Stimulated activated naive CD8-positive, alpha-beta T cell treated with anti-CD3 and anti-CD28 coated beads, Interleukin-15, amount 100 ng/mL, for 72 hours (primary cell): ENCODE results near the gene SLMAP.

Source experiments
- ATAC-seq: fragments of 150-1000 bp; cut with Tn5 transposase; 2 replicates; pipeline ENCODE4 v1.10.0; 2021; ENCODE audit warnings: mild to moderate bottlenecking, moderate library complexity
- DNase-seq, 2 donors: peaks; one replicate each; pipeline ENCODE4 v3.0.0; 2021 to 2022
- H3K27ac Mint-ChIP-seq, 2 donors: one replicate each; pipeline ENCODE4 v1.8.0; 2022; ENCODE audit warnings: mild to moderate bottlenecking in 2 of 2, mixed read lengths in 2 of 2, moderate library complexity in 2 of 2
- H3K27me3 Mint-ChIP-seq: one replicate; pipeline ENCODE4 v1.8.0; 2022; ENCODE audit warnings: mixed read lengths
- H3K4me1 Mint-ChIP-seq: one replicate; pipeline ENCODE4 v1.8.0; 2022; ENCODE audit warnings: mild to moderate bottlenecking, mixed read lengths
- H3K4me3 Mint-ChIP-seq, 2 donors: one replicate each; pipeline ENCODE4 v1.8.0; 2022; ENCODE audit warnings: mild to moderate bottlenecking in 2 of 2, mixed read lengths in 2 of 2, moderate library complexity in 1 of 2
- H3K9me3 Mint-ChIP-seq, 2 donors: one replicate each; pipeline ENCODE4 v1.8.0; 2022; ENCODE audit warnings: mixed read lengths in 2 of 2

SLMAP gene

DNA sequence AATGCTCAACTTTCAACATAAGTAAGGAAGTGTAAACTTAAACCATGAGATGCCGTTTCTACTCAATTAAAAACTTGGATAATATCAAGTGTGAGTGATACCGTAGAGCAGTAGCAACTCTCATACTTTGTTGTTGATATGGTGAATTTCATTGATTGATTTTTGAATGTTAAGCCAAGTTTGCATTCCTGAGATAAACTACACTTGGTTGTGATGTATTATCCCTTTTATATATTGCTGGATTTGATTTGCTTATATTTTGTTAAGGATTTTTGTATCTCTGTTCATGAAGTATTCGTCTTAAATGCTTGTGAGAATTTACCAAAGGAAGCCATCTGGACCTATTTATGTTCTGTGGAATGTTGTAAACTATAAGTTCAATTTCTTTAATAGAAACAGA lies 21.7 kb downstream of the SLMAP start:
- H3K27ac Mint-ChIP-seq, result no peak overlapping the region
- DNase-seq, result no peak
- no peak for ATAC-seq
- no peak overlapping the region for H3K4me3 Mint-ChIP-seq
- H3K9me3 Mint-ChIP-seq, result no peaks in the 10 kb centered on the region
- no peaks in the 10 kb centered on the region for H3K27me3 Mint-ChIP-seq
- H3K4me1 Mint-ChIP-seq, result peaks cover 21% of the 10 kb centered on the region

DNA sequence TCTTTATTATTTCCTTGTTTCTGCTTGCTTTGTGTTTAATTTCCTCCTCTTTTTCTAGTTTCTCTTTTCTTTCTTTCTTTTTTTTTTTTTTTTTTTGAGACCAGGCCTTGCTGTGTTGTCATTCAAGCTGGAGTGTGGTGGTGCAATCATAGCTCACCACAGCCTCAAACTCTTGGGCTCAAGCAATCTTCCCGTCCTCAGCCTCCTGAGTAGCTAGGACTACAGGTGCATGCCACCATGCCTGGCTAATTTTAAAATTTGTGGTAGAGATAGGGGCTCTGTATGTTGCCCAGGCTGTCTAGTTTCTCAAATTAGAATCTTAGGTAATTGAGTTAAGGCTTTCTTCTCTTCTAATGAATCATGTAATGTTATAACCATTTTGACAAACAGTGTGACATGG lies 22.4 kb downstream of the SLMAP start:
- Mint-ChIP-seq H3K9me3 (no peaks in the 10 kb centered on the region), H3K4me1 (peaks cover 28% of the 10 kb centered on the region), H3K27me3 (no peaks in the 10 kb centered on the region), H3K4me3 (no peak overlapping the region), H3K27ac (peak overlapping the region in 1 of 2 donors; percentile 52)
- DNase-seq (no peak), ATAC-seq (no peak)

DNA sequence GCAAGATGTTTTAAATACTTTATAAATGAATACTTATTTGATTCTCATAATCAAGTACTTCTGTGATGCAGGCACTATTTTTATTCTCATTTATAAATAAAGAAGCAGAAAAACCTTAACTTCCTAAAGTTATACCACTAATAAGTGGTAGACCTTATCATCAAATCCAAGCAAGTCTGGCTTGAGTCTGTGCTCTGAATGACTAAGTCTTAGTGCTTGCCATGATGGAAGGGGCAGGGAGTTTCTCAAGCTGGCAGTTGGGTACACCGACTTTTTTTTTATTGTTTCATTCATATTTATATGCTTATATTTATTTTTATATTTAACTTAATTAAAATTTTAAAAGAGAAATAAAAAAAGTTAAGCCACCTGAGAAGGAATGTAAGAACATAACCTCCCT lies 23.6 kb downstream of the SLMAP start:
- no peaks in the 10 kb centered on the region for H3K27me3 Mint-ChIP-seq
- no peak overlapping the region for H3K27ac Mint-ChIP-seq
- no peak overlapping the region for H3K4me3 Mint-ChIP-seq
- H3K9me3 Mint-ChIP-seq, result no peaks in the 10 kb centered on the region
- no peak for ATAC-seq
- no peak for DNase-seq
- H3K4me1 Mint-ChIP-seq, result peaks cover 40% of the 10 kb centered on the region

DNA sequence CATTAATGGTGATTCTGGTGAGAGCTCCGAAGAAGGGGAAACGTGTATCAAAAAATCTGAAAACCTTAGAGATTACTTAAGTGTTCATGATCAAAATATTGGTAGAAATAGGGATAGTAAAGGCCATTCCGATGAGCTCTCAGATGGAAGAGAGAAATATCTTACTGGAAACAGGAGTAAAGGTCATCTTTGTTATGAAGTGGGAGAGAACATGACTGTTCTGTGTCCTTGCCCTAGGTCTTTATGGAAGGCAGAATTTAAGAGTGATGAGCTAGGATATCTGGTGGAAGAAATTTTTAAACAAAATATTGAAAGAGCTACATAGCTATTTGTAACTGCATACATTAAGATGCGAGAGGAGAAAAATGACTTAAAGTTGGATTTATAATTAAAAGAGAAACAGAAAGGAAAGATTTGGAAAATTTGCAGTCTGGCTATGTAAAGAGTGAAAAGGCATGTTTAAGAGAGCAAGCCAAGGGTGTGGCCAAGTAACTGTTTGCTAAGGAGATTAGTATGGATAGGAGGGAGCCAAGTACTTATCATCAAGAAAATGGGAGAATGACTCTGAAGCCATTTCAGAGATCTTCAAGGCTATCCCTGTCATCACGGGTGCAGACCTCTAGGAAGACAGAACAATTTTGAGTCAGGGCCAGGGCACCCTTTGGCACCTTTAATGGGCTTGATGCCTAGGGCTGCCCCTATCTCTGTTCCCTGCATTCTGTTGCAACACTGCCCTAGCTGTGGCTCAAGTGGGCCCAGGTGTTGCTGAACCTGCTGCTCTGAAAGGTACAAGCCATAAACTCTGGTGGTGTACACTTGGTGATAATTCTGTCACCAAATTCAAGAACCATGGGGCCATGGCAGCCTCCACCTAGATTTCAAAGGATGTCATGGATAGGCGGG lies 27.3 kb downstream of the SLMAP start:
- Mint-ChIP-seq H3K4me1 (peaks cover 32% of the 10 kb centered on the region), H3K27me3 (no peaks in the 10 kb centered on the region), H3K4me3 (no peak overlapping the region), H3K27ac (no peak overlapping the region), H3K9me3 (no peaks in the 10 kb centered on the region)
- ATAC-seq, result no peak
- DNase-seq, result no peak

DNA sequence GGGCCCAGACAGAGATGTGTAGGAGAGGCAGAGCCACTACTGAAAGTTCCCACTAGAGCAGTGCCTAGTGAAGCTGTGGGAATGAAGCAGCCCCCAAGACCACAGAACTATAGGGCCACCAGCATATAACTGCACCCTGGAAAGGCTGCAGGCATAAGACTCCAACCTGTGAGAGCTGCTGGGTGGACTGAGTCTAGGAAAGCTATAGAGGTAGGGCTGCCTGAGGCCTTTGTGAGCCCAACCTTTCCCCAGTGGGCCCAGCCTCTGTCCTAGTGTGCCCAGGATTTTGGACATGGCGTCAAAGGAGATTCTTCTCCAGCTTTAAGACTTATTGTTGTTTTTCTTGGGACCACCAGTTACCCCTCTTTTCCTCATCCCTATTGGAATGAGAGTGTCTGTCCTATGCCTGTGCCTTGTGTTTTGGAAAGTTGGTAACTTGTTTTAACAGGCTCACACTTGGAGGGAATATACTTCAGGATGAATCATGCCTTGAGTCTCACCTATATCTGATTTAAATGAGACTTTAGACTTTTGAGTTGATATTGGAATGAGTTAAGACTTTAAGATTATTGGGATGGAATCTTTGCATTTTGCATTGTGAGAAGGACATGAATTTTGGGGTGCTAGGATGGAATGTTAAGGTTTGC lies 28.1 kb downstream of the SLMAP start:
- no peak for DNase-seq
- Mint-ChIP-seq H3K4me1 (peaks cover 26% of the 10 kb centered on the region), H3K27me3 (no peaks in the 10 kb centered on the region), H3K4me3 (no peak overlapping the region), H3K27ac (no peak overlapping the region), H3K9me3 (no peaks in the 10 kb centered on the region)
- ATAC-seq, result no peak

DNA sequence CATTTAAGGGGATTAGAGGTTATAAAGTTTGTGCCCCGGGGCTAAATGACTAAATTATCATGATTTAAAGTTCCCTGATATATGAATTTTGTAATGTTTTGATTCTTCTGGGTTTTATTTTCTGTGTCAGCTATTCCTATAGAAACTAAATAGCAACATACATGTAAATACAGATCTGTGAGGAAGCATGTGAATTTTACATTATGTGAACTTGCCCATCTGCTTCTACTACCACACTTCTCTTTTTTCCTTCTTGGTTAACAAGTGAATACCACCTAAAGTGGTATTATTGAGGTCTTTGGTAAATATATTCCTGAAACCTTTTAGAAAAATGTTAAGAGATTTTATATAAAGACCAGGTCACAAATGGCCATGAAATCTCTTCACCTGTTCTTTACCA lies 29.3 kb downstream of the SLMAP start:
- Mint-ChIP-seq H3K4me3 (no peak overlapping the region), H3K4me1 (peaks cover 26% of the 10 kb centered on the region), H3K27ac (no peak overlapping the region), H3K9me3 (no peaks in the 10 kb centered on the region), H3K27me3 (no peaks in the 10 kb centered on the region)
- DNase-seq (no peak), ATAC-seq (no peak)

DNA sequence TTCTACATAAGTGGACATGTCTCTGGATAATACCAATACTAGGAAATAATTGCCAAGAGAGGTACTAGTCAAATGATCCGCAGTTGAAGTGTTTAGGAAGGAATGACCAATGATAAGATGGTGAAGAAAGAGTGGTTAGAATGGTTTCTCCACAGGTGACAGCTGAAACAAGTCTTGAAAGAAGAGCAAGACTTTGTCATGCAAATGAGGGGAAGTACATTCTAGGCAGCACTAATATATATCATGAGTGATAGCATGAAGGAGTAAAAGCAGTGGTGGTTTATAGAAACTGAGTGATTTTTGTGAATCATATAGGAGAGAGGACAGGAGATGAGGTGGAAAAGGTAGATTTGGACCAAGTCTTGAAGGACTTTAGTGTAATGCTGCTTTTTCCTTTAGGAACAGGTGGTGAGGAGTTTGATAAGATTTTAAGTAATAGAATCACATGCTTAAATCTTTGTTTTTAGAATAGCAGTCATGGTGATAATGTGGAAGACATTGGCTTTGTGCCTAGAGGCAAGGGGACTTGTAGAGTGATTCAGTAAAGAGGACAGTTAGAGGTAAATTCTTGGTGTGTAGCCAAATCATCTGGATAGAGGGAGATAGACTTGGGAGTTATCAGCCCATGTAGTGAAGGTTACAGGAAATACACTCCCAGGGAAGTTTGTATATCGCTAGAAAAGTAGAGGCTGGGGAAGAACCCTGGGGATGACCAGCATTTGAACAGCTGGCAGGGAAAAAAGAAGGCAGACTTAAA lies 31.9 kb downstream of the SLMAP start:
- Mint-ChIP-seq H3K4me1 (peaks cover 18% of the 10 kb centered on the region), H3K27me3 (no peaks in the 10 kb centered on the region), H3K27ac (no peak overlapping the region), H3K9me3 (no peaks in the 10 kb centered on the region), H3K4me3 (no peak overlapping the region)
- DNase-seq (no peak), ATAC-seq (peak; percentile 99)

DNA sequence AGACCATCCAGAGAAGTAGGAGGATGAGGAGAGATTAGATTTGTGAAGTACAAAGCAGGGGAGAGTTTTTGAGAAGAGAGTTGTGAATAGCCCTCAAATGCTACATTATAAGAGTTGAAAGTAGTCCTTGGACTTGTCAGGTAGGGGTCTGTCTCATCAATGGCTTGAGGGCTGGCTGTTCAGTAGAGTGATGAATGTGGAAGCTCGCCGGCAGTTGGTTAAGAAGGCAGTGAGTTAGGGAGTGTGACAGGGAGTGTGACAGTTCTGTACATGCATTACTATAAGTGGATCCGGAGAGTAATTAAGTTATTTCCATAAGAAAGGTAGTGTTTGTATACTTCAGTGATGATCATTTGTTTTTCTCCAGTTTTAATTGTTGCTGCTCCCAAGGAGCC lies 32.5 kb downstream of the SLMAP start:
- no peak for DNase-seq
- H3K27ac Mint-ChIP-seq, result no peak overlapping the region
- peaks cover 16% of the 10 kb centered on the region for H3K4me1 Mint-ChIP-seq
- ATAC-seq, result no peak
- H3K9me3 Mint-ChIP-seq, result no peaks in the 10 kb centered on the region
- no peaks in the 10 kb centered on the region for H3K27me3 Mint-ChIP-seq
- H3K4me3 Mint-ChIP-seq, result no peak overlapping the region

DNA sequence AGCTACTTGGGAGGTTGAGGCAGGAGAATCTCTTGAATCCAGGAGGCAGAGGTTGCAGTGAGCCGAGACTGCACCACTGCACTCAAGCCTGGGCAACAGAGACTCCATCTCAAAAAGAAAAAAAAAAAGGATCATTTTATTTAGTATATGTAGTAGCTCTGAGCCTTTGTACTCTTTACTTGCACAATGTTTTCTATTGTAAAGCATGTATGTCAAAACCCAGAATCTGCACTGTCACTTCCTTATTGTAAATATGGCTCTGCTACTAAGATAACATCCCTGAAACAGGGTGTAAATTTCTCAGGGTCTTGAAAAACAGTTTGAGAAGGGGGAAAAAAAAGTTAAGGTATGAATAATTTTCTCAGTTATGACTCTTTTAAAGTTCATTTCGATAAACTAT lies 35.1 kb downstream of the SLMAP start:
- no peak overlapping the region for H3K4me3 Mint-ChIP-seq
- no peak overlapping the region for H3K27ac Mint-ChIP-seq
- H3K27me3 Mint-ChIP-seq, result no peaks in the 10 kb centered on the region
- ATAC-seq (no peak), DNase-seq (no peak)
- peaks cover 20% of the 10 kb centered on the region for H3K4me1 Mint-ChIP-seq
- no peaks in the 10 kb centered on the region for H3K9me3 Mint-ChIP-seq

DNA sequence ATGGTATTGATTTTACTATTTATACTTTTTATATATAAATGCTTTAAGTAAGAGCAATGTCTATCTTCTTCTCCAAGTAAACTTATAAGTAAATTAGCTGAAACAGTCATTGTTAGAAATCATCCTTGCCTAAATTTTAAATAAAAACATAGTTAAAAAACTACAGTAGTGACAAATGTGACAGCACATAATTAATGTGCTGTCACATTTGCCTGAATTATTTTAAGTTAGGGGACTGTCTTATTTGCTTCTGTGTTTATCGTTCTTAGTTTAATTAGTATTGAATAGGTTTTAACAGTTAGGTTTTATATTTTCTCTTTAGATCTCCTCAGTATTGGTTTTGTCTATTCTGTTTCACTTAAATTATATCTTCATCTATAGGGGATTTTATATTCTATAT lies 36.1 kb downstream of the SLMAP start:
- no peaks in the 10 kb centered on the region for H3K9me3 Mint-ChIP-seq
- no peak overlapping the region for H3K4me3 Mint-ChIP-seq
- no peaks in the 10 kb centered on the region for H3K27me3 Mint-ChIP-seq
- ATAC-seq, result no peak
- no peak for DNase-seq
- no peak overlapping the region for H3K27ac Mint-ChIP-seq
- H3K4me1 Mint-ChIP-seq, result peaks cover 27% of the 10 kb centered on the region

DNA sequence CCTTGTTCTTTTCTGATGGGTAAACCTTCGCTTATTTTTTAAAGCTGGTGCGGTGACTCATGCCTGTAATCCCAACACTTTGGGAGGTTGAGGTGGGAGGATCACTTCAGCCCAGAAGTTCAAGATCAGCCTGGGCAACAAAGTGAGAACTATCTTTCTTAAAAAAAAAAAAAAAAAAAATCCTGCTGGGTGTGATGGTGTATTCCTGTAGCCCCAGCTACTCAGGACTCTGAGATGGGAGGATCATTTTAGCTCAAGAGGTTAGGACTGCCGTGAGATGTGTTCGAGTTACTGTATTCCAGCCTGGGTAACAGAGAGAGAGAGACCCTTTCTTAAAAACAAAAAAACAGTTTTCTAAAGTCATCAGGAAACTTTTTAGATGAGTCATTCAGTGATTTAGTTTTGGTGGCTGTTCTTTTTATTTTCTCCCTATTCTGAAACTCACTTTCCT lies 37.7 kb downstream of the SLMAP start:
- H3K4me1 Mint-ChIP-seq, result peaks cover 35% of the 10 kb centered on the region
- no peak for DNase-seq
- no peaks in the 10 kb centered on the region for H3K27me3 Mint-ChIP-seq
- peak overlapping the region; percentile 2 to 50 for H3K4me3 Mint-ChIP-seq
- ATAC-seq, result peak; percentile 40
- no peaks in the 10 kb centered on the region for H3K9me3 Mint-ChIP-seq
- H3K27ac Mint-ChIP-seq, result peak overlapping the region in 1 of 2 donors; percentile 0

DNA sequence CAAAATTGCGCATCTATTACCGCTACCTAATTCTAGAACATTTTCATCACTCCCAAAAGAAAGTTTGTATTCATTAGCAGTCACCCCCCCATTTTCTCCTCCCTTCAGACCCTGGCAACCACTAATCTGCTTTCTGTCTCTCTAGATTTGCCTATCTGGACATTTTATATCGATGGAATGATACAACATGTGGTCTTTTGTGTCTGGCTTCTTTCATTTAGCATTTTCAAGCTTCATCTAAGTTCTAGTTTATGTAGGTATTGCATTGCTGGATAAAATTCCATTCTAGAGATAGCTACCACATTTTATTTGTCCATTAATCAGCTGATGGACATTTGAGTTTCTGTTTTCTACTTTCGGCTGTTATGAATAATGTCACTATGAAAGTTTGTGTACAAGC lies 38.4 kb downstream of the SLMAP start:
- DNase-seq (no peak), ATAC-seq (no peak)
- Mint-ChIP-seq H3K4me1 (peaks cover 35% of the 10 kb centered on the region), H3K27ac (no peak overlapping the region), H3K4me3 (peak overlapping the region in 1 of 2 donors; percentile 35), H3K9me3 (no peaks in the 10 kb centered on the region), H3K27me3 (no peaks in the 10 kb centered on the region)

DNA sequence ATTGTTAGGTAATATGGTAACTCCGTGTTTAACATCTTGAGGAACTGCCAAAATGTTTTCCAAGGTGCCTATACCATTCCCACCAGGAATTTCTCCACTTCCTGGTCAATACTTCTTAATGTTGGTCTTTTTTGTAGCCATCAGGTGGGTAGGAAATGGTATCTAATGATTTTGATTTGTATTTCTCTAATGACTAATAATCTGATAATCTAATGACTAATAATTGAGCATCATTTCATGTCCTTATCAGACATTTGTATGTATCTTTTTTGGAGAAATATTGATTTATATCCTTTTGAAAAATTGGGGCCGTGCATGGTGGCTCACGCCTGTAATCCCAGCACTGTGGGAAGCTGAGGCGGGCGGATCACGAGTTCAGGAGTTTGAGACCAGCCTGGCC lies 38.8 kb downstream of the SLMAP start:
- Mint-ChIP-seq H3K27ac (no peak overlapping the region), H3K4me1 (peaks cover 35% of the 10 kb centered on the region), H3K4me3 (no peak overlapping the region), H3K27me3 (no peaks in the 10 kb centered on the region), H3K9me3 (no peaks in the 10 kb centered on the region)
- no peak for DNase-seq
- no peak for ATAC-seq

DNA sequence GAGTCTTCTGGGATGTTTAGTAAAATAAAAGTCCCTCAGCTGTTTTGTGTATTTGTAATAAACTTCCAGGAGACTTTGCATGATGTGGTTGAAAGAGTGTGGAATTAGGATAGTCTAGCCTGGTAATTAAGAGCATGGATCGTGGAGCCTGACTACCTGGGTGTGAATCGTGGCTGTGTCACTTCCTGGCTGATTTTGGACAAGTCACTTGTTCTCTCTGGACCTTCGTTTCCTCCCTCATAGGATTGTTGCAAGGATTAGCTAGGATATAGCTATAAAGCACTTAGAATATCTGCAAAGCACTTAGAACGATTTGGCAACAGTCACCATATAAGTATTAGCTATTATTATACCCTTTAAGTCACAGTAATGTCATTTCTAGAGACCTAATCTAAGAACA lies 40.2 kb downstream of the SLMAP start:
- no peak overlapping the region for H3K27ac Mint-ChIP-seq
- no peaks in the 10 kb centered on the region for H3K27me3 Mint-ChIP-seq
- no peak for DNase-seq
- H3K4me1 Mint-ChIP-seq, result peaks cover 35% of the 10 kb centered on the region
- ATAC-seq, result no peak
- H3K4me3 Mint-ChIP-seq, result no peak overlapping the region
- H3K9me3 Mint-ChIP-seq, result no peaks in the 10 kb centered on the region

DNA sequence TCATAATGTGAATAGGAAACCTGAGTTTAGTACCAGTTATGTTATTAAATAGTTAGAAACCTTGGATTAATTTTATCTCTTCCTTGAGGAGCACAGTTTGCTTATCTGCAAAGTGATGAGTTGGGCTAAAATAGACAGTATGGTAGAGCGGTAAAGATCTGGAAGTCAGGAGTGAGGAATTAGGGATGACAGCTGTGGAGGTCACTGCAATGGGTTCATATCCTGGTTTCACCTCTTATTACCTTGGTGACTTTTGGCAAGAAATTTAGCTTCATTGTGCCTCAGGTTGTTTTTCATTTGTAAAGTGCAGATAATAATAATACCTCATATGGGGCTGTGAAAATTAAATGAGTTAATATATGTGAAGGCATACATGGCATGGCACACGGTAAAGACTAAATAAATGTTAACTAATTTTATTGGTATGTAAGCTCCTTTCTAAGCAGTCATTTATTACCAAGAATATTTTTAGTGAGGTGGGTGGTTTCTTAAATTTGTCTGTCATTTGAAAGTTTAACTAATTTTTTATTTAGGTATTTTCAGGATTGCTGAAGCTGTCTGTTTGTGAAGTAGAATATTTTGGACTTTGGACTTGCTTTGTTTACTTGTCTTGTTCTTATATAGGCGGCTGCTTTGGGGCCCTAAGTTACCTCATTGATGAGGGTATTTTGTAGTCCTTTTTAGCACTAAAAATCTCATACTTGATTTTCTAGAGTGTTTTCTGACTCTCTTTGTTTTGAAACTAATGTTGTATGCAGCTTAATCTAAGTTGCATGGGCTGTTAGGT lies 41.8 kb downstream of the SLMAP start:
- Mint-ChIP-seq H3K27me3 (no peaks in the 10 kb centered on the region), H3K4me1 (peaks cover 38% of the 10 kb centered on the region), H3K4me3 (no peak overlapping the region), H3K27ac (no peak overlapping the region), H3K9me3 (no peaks in the 10 kb centered on the region)
- DNase-seq (no peak), ATAC-seq (no peak)
